ENCODE measurements around the gene FOSB.

DNA sequence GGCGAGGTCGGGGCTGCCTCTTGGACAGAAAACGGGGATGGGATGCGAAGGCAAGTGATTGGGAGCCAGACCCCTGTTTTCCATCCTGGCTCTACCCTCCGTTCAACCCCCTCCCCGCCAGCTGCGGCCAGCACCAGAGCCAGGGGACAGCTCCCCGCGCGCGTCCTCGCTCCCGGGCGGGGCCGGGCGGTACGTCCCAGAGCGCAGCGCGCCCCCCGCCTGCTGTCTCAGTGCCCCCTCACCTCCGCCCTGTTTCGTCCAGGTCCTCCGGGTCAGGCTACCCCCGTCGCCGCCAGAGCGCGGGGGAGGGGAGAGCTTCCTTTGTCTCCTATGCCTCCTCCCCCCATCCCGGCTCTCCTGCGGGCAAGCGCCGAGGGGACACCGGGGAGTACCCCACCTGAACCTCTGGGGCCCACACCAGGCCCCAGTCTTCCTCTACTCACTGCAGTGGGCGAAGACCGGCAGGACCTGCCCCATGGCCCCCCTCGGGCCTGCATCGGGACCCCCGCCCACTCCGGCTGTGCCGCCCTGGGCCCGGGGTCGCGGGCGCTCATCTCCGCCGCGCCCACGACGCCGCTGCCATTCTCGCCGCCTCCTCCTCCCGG, 28.7 kb downstream of the FOSB start:
- TF ChIP-seq CTCF (IDR thresholded peaks at IDR 0.05; ENCODE audit: low read depth, low read length) (no peak), EZH2phosphoT487 (IDR thresholded peaks at IDR 0.05; ENCODE audit: low read depth) (no peak)

Data from OCI-LY3 (cell line).